Dedifferentiated amniotic fluid mesenchymal stem cell (primary cell): ENCODE data around the gene OPCML.

ENCODE experiments used
- DNase-seq: peaks from one replicate; pipeline ENCODE4 v3.0.0-alpha.2; 2016; ENCODE audit errors: extremely low spot score

The OPCML gene

DNA sequence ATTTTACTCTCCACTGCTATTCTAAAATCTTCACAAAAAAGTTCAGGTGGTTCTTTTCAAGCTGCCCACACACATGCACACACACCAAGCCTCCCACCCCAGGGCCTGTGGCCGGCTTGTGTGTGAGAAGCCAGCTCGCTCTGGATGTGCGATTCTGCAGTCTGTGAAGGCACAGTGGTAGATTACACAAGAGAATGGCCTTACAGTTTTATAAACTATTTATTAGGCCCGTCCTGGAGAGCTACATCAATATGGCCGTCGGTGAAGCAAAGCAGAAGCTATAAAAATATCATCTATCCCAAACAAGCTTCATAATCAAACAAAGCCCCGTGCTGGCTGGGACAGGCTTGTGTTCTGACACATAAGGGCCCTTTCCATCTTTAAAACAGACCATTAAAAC, 240.5 kb downstream of the OPCML start:
- no peak for DNase-seq

DNA sequence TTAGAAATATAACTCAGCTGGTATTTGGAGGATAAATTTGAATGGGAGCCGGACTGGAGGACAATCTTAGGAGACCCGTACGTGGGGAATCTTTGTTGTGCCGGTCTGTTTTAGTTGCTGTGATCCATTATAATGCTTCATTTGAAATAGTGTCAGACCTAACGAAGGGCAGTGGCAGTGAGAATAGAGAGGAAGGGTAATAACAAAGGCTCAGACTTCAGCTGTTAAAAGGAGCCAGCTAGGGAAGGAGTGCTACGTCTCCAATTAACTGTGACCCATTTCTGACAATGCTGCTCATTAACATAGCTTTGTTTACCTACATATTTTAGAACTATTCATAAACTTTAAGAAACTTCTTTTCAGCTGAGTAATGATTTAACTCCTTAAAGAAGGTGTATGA, 246.9 kb downstream of the OPCML start:
- no peak for DNase-seq

DNA sequence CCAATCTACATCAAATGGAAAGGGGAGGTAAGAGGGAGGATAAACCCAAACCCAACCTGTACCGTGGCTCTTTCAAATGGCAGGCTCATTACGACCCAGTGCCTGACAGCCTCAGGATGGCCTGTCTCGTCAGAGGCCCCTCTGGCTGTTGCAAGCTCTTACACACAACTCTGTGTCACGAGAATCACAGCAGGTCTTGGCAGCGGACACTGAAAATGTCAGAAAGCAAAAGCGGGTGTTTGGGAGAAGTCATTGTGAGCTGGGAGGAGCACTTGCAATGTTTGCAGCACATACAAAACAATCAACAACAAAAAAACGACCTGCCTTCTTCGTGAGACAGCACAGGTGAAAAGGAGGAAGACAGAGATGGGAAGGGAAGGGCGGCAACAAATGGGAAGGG, 248.1 kb downstream of the OPCML start:
- no peak for DNase-seq

DNA sequence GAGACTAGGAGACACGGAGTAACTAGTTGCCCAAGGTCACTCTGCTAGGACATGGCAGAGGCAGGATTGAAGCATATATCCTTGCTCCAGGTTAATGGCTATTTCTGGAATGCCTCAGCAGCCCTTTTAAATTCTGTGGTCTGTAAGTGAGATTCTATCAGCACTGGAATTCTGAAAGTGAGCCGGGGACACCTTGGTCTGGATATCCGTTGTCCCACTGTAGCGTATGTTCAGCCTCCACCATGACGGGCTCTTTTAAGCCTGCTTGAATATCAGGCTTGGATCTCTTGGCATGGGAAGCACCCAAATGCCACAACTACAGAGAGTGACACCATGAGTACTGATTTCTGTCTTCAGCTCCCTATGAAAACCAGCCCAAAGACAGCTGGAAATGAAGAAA, 254.4 kb downstream of the OPCML start:
- DNase-seq: no peak

DNA sequence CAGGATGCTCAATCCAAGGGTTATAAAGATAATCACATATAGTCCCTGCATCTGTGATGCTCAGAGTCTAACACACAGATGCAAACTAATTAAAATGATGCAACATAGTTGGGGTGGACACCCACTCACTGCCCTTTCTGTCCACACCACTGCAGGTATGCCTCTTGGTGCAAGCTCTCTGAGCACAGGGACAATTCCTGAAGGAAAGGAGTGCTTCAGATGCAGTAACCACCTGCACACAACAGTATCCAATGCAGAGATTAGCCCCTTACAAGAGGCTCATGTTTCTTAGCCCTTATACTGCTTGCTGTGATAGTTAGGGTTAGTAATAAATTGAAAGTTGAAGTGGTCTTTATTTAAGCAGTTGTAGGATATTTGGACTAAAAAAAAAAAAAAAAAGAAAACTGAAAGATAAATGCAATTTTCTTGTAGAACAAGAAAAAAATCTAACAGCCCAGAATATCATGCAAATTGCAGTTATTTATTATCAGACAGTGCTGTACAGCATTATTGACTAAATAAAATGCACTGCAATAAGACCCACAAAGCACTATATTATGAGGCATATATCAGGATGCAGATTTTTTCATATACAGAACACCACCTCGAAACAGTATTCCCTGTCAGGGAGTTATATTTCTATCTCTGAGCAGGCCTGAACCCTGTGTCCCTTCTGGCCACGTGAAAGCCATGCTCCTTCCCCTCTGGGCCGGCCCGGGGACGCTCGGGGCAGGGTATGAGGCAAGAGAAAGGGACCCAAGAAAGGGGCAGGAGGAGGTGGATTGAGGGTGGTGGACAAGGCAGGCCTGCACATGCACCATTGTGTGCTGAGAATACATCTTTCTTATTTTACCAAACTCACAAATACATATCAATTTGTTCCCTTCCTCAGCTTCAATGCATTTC, 260.2 kb downstream of the OPCML start:
- no peak for DNase-seq

DNA sequence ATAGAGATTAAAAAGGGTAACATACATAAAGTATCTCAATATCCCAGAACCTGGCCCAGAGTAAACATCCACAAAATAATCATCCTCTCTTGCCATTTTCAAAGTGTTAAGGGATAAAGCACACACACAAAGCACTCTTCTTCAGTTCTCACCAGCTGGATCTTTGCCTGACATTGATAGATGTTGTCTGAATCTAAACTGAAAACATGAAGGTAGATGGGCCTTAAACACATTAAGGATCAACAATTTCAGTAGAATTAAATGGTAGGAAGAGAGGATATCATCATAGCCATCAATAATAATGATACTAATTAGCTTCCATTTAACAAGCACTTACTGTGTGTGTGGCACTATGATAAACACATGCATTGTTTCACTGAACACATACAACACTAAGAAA, 261.1 kb downstream of the OPCML start:
- no peak for DNase-seq

DNA sequence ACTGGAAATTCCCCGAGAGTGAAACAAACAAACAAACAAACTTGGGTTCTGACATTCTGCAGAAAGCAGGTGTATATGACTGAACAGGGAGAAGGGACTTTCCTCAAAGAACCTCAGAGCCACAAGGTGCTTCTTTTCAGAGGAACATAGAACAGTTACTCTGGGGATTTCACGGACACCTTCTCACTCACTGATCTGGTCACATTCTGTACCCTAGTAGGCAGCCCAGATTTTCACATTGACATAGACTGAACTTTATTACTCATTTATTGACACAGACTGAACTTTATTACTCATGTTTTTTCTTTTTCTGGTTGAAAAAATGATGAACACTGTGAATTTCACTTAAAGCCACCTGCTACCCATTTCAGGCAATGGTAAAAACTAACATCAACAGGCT, 263.0 kb downstream of the OPCML start:
- DNase-seq: no peak

DNA sequence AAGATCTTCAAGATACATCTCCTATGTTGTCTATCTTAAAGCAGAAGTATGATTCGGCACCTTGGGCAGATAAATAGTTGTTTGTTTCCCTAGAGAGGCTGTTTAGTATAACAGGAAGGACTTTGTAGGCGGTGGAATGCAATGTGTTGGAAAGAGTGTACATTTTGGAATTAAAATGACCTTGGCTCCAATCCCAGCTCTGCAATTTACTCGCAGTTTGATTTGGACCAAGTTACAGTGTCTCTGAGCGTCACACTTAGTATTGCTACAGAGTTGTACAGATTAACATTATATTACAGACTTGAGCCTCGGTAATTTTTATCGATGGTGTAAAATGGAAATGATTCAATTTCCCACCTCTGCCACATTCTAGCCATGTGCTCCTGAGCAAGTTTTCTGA, 265.3 kb downstream of the OPCML start:
- no peak for DNase-seq

DNA sequence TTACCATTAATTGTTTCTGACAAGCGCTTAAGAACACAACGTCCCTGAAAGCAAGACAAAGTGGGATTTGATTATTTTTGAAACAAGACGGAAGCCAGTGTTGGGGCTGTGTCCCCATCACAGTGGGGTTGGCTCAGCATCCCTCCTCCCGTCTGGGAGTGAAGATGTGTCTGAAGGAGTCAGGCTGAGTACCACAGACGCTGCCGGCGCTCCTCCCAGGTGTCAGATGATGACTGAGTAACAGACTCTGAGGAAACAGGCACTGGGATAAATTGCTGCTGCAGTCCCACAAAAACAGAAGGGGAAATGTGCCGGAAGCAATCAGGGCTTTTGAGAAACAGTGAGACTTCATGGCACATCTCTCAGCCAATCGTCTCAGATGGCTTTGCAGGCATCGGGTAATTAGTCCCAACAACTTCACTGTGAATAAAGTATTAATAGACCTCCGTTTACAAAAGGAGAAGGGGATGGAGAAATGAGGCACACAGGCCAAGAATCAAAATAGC, 266.7 kb downstream of the OPCML start:
- no peak for DNase-seq

DNA sequence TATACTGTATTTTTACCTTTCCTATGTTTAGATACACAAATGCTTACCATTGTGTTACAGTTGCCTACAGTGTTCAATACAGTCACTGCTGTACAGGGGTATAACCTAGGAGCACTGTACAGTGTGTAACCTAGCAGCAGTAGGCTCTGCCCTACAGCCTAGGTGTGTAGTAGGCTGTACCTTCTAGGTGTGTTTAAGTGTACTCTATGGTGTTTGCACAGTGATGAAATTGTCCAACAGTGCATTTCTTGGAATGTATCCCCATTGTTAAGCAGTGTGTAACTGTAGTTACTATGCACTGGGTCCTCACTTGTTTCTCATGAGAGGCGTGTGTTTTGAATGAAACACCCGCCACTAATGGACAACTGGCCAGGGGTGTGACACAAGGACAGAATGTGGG, 269.0 kb downstream of the OPCML start:
- no peak for DNase-seq

DNA sequence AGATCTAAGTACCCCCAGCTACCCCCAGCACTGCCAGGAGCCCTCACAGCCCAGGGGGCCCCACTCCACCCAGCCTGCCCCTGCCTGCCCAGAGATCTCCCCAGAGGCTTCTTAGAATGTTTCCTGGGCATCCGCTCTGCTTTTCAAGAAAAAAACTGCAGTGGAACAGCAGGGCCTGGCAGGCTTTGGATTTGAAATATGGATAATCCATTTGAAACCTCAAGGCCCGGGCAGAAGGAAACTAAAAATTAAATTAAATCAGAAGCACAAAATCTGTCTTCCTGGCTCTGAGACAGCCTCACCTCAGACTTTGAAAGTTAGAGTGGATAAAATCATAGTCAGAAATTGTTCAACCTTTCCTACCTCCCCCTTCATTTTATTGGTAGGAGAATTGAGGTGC, 273.6 kb downstream of the OPCML start:
- no peak for DNase-seq

DNA sequence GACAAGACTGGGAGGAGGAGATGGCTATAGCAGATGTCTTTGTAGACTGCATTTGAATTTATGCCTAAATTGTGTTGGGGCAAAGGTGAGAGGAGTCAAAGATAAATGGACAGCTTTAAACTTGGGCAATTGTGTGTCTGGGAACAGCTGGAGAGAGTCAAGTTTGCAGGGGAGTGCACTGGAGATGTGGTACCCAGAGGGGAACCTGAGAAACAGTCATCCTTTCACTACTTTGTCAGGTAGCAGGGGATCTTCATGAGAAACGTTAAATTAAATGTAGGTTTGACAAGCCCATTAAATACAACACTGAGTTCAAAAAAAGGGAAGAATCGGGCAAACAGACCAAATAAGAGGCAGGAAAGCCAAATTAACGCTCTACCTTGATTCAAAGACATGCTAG, 277.7 kb downstream of the OPCML start:
- DNase-seq: no peak

DNA sequence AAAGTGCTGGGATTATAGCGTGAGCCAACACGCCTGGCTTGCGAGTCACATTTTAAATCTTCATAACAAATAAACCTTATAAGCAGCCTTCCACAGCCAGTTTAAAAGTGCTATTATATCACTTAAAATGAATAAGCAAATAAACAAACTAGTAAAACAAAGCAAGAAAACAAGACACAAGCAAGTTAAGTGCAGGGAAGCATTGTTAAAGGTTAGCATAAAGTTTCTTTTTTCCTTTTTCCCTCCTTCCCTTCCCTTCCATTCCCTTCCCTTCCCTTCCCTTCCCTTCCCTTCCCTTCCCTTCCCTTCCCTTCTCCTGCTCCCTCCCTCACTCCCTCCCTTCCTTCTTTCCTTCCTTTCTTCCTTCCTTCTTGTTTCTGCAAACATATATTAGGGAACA, 278.7 kb downstream of the OPCML start:
- no peak for DNase-seq

DNA sequence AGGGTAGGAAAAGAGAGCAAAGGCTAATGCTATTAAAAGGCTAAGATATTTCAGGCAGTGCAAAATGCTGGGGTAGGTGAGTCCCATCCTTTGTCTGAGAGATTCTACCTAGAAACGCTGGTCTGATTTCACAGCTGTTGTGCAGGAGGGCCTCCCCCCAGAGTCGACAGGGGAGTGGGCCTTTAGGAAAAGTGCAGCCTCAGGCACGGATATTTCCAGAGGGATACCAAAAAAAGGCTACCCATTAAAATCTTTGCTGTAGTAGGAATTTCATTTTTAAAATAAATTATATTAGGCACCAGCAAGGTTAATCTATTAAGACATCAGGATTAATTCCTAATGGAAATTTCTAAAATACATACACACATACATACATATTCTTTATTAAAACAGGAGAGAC, 280.5 kb downstream of the OPCML start:
- DNase-seq: no peak

DNA sequence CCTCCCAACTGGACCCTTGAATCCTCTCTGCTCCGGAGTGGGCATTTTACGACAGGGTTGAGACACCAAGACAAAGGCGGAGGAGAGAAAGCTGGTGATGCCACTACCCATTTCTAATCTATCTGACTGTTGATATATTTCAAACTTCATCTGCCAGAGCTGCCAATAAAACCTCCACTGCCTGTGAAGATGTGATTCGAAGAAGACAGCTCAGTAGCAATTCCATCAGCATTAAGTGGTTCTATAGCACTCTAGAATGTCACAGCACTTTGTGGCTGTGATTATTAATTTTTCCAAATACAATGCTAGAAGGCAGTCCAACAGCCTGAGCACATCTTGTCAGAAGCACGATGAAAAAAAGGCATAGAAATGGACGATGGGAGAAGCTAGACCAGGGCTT, 282.8 kb downstream of the OPCML start:
- DNase-seq: no peak

DNA sequence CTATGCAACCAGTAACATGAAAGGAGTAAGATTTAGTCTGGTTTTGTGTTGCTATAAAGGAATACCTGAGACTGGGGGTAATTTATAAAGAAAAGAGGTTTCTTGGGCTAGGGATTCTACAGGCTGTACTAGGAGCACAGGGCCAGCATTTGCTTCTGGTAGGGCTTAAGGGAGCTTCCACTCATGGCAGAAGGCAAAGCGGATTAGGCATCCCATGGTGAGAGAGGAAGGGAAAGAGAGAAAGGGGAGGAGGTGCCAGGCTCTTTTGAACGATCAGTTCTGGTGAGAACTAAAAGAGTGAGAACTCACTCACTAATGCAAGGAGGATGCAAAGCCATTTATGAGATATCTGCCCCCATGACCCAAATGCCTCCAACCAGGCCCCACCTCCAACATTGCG, 283.2 kb downstream of the OPCML start:
- no peak for DNase-seq

DNA sequence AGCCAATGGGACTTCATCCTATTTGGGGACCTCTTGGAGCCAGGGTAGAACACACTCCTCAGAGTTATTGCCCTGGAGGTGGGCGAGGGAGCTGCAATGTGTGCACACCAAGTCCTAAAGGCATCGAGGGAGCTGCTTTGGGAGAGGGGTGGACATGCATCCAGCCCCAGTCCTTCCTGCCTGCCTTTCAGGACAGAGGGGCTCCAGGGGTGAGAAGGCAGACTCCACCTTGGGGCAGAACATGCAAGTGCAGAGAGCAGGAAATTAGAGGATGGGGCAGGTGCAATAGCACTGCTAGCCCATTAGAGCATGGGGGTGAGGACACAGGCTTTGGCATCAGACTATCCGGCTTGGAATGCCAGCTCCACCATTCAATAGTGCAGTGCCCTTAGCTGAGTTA, 288.5 kb downstream of the OPCML start:
- DNase-seq: no peak

DNA sequence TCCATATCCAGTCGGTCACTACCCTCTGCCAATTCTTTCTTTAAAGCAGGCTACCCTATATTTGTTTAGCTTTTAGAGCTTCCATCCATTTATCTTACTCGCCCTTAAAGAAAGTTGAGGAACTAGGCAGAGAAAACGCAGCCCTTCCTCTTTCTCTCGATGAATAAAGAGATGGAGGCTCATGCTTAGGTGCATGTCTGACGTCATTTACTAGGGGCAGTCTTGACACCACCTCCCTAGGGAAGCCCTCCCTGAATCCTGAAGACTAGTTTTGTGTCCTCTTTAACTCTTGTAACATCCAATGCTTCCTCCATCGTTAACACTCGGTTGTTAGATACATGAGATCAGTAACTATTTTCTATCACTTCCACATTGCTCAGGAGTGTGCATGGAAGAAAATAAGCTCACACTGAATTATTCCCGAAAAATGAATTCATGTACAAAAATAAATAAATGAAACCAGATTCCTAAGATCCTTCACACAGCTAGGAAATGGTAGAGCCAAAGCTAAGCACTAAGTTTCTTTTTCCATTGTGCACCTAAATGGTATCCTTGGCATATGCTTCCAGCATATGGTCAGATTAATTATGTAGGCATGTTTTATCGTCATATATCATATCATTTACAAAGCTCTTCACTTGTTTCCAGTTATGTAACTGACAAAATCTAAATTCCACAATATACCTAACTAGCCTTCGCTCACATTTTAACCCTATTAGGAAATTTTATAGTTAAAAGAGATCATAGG, 291.2 kb downstream of the OPCML start:
- DNase-seq: no peak

DNA sequence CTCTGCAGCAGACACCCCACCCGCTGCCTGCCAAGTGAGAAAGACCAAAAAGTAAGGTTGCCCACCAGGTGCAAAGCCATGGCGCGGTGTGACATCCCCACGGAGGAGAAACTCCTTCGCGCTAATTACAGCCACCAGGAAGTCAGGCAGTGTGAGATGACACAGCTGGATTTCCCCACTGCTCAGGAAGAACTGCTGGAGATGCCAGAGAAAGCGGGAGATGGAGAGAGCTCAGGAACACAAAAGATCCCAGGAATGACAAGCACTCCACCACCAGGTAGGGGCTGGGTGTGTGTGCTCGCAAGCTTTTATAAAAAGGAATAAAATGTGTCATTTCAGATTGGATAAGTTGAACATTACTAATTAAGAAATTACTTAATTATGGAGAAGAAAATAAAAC, 292.7 kb downstream of the OPCML start:
- no peak for DNase-seq

DNA sequence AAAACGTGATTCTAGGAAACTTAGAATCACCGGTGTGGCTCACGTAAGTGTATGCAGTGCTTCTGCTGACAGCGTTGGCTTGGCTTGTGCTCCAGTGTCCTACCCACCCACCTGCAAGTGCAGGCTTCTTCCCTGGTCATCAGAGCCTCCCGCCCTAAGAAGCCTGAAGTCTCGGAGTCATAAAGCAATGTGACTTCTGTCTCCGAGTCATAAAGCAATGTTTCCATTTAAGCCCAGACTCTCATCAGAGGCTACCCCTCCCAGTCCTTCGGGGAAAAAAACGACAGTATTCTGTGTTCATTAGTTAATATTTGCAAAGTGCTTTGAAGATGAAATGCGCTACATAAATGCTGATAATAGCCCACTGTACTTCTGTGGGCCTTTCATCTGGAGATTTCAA, 293.8 kb downstream of the OPCML start:
- no peak for DNase-seq

DNA sequence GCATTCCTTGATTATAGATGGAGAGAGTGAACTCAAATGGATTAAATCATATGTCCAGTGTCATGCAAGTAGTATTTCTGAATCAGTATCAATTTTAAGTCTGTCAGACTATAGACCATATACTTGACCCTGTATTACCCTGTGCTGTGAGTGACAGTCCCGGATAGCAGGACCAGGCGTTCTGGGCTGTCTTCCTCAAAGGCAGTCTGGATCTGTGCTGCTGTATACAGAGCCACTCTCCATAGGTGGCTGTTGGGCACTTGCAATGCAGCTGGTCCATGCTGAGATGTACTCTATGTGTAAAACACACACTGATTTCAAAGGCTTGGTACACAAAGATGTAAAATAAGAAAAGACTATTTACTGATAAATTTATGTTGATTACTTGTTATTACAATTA, 294.3 kb downstream of the OPCML start:
- DNase-seq: no peak

DNA sequence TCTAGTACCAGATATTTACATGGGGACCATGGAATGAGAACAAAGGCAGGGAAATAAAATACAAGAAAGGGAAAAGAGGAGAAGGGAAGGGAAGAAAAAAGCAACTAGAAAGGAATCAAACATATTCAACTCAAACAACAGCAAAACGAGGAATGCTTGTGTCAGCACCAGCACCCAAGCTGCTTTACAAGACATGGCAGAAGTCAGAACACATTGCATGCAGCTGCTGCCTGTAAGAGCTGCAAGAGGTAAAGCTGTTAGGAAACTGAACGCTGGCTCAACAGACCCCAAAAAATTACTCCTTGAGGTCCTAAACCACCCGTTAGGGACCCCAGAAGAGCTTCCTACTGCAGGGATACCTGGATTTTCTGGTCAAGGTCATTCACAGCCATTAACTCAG, 296.9 kb downstream of the OPCML start:
- DNase-seq: no peak

DNA sequence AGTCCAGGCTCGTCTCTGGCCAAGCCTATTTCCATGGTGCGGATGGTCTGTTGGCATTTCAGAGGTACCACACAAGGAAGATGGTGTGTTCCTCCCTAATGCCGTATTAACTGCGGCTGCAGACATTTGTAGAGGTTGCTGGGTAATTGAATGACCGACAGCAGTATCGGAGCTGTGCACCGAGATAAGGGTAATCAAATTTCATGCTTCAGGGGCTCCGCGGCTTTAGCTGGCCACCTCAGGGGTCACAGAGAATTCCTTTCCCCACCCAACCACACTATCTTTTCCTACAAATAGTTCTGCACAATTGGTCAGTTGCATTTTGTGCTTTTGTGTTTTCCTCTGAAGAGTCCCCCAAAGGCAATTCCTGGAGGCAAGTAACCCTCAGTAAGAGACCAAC, 297.4 kb downstream of the OPCML start:
- DNase-seq: no peak
